HEK293 (cell line): ENCODE data around the gene CMIP.

ENCODE experiments used
- CTCF ChIA-PET: fragments of 350-600 bp; formaldehyde crosslinking; extraction: SDS; loops from one replicate; lab custom pipeline; 2021; ENCODE audit warnings: antibody characterized with exemption; lab: Yijun Ruan, JAX
- POLR2A ChIA-PET: fragments of 300-600 bp; formaldehyde crosslinking; extraction: SDS; loops from one replicate; lab custom pipeline; 2020; ENCODE audit warnings: antibody characterized with exemption, inconsistent platforms; lab: Yijun Ruan, JAX
- H3K27ac ChIP-seq: fragments of 200-500 bp; sonication (Bioruptor generic); 2 replicates; pipeline ENCODE4 v1.5.1; 2014; ENCODE audit warnings: low read depth, low read length, control low read depth, inconsistent platforms; ENCODE audit errors: extremely low read depth
- H3K36me3 ChIP-seq, 2 experiments: fragments of 200-500 bp in 1 of 2; sonication (Bioruptor generic) in 1 of 2; 1 replicate in 1 of 2; 2 replicates in 1 of 2; pipeline ENCODE4 v1.5.1; 2014 to 2017; ENCODE audit warnings: inconsistent platforms in 2 of 2, low read length in 2 of 2; ENCODE audit not compliant: control insufficient read depth in 2 of 2, insufficient read depth in 1 of 2
- H3K4me1 ChIP-seq: fragments of 200-500 bp; sonication (Bioruptor generic); 2 replicates; pipeline ENCODE4 v1.5.1; 2014; ENCODE audit warnings: mild to moderate bottlenecking, low read length, inconsistent platforms; ENCODE audit not compliant: control insufficient read depth, insufficient read depth
- H3K4me3 ChIP-seq: 2 replicates; pipeline ENCODE4 v1.5.1; 2011; ENCODE audit warnings: low read depth, mild to moderate bottlenecking, control low read depth, low read length, moderate library complexity
- H3K9me3 ChIP-seq: fragments of 200-500 bp; sonication (Bioruptor generic); 2 replicates; pipeline ENCODE4 v1.5.1; 2014; ENCODE audit warnings: low read depth, low read length, inconsistent platforms; ENCODE audit not compliant: control insufficient read depth, insufficient read depth
- ATF2 ChIP-seq: fragments of 450-650 bp; formaldehyde crosslinking; IDR thresholded peaks from 2 replicates; pipeline ENCODE4 v1.5.1; 2016; ENCODE audit warnings: missing biosample characterization, missing genetic modification characterization, low read depth
- INSM2 ChIP-seq: fragments of 450-650 bp; formaldehyde crosslinking; IDR thresholded peaks from 2 replicates; pipeline ENCODE4 v1.5.1; 2016; ENCODE audit warnings: missing biosample characterization, missing genetic modification characterization
- KLF1 ChIP-seq: fragments of 450-650 bp; formaldehyde crosslinking; IDR thresholded peaks from 2 replicates; pipeline ENCODE4 v1.5.1; 2016; ENCODE audit warnings: missing biosample characterization, missing genetic modification characterization
- OSR2 ChIP-seq: fragments of 450-650 bp; formaldehyde crosslinking; IDR thresholded peaks from 2 replicates; pipeline ENCODE4 v1.5.1; 2016; ENCODE audit warnings: missing biosample characterization, missing genetic modification characterization
- OVOL3 ChIP-seq: fragments of 450-650 bp; formaldehyde crosslinking; IDR thresholded peaks from 2 replicates; pipeline ENCODE4 v1.5.1; 2016; ENCODE audit warnings: missing biosample characterization, missing genetic modification characterization
- REPIN1 ChIP-seq: fragments of 450-650 bp; formaldehyde crosslinking; IDR thresholded peaks from 2 replicates; pipeline ENCODE4 v1.5.1; 2017; ENCODE audit warnings: missing biosample characterization, missing genetic modification characterization, low read depth
- REST ChIP-seq: fragments of 450-650 bp; formaldehyde crosslinking; IDR thresholded peaks from 2 replicates; pipeline ENCODE4 v1.5.1; 2016; ENCODE audit warnings: missing biosample characterization, missing genetic modification characterization
- SP3 ChIP-seq: fragments of 450-650 bp; formaldehyde crosslinking; IDR thresholded peaks from 2 replicates; pipeline ENCODE4 v1.5.1; 2016; ENCODE audit warnings: missing biosample characterization, missing genetic modification characterization
- ZNF175 ChIP-seq: fragments of 450-650 bp; formaldehyde crosslinking; IDR thresholded peaks from 2 replicates; pipeline ENCODE4 v1.5.1; 2016; ENCODE audit warnings: missing biosample characterization, missing genetic modification characterization
- ZNF280C ChIP-seq: fragments of 450-650 bp; formaldehyde crosslinking; IDR thresholded peaks from 2 replicates; pipeline ENCODE4 v1.5.1; 2016; ENCODE audit warnings: missing biosample characterization, missing genetic modification characterization
- ZNF362 ChIP-seq: fragments of 450-650 bp; formaldehyde crosslinking; IDR thresholded peaks from 2 replicates; pipeline ENCODE4 v1.5.1; 2016; ENCODE audit warnings: missing biosample characterization, missing genetic modification characterization
- ZNF366 ChIP-seq: fragments of 450-650 bp; formaldehyde crosslinking; conservative IDR thresholded peaks from 2 replicates; pipeline ENCODE4 v1.5.1; 2016; ENCODE audit warnings: missing biosample characterization, missing genetic modification characterization
- ZNF391 ChIP-seq: fragments of 450-650 bp; formaldehyde crosslinking; IDR thresholded peaks from 2 replicates; pipeline ENCODE4 v1.5.1; 2016; ENCODE audit warnings: low read depth, missing biosample characterization, missing genetic modification characterization, borderline replicate concordance
- ZNF449 ChIP-seq: fragments of 450-650 bp; formaldehyde crosslinking; IDR thresholded peaks from 2 replicates; pipeline ENCODE4 v1.5.1; 2017; ENCODE audit warnings: missing biosample characterization, mild to moderate bottlenecking, missing genetic modification characterization, moderate library complexity
- ZNF510 ChIP-seq: fragments of 450-650 bp; formaldehyde crosslinking; IDR thresholded peaks from 2 replicates; pipeline ENCODE4 v1.5.1; 2018; ENCODE audit warnings: mild to moderate bottlenecking, missing genetic modification characterization, missing biosample characterization; ENCODE audit not compliant: insufficient replicate concordance
- ZNF530 ChIP-seq: fragments of 450-650 bp; formaldehyde crosslinking; IDR thresholded peaks from 2 replicates; pipeline ENCODE4 v1.5.1; 2016; ENCODE audit warnings: low read depth, missing biosample characterization, missing genetic modification characterization
- ZNF544 ChIP-seq: fragments of 450-650 bp; formaldehyde crosslinking; IDR thresholded peaks from 2 replicates; pipeline ENCODE4 v1.5.0; 2017; ENCODE audit warnings: missing biosample characterization, missing genetic modification characterization
- ZNF549 ChIP-seq: fragments of 450-650 bp; IDR thresholded peaks from 2 replicates; pipeline ENCODE4 v1.5.1; 2018; ENCODE audit warnings: missing biosample characterization, missing genetic modification characterization, mild to moderate bottlenecking, inconsistent platforms, moderate library complexity
- ZNF792 ChIP-seq: fragments of 450-650 bp; formaldehyde crosslinking; IDR thresholded peaks from 2 replicates; pipeline ENCODE4 v1.5.1; 2016; ENCODE audit warnings: missing biosample characterization, missing genetic modification characterization

The CMIP gene

GRCh38 chr16:81571592-81572385, 127.2 kb downstream of the CMIP start:
- Histone ChIP-seq H3K36me3 (no peaks in the 10 kb centered on the region), H3K4me1 (no peaks in the 10 kb centered on the region), H3K4me3 (no peak overlapping the region)
- no peak for TF ChIP-seq SP3 (tag by site-specific recombination)
- TF ChIP-seq ZNF449, result no peak
- TF ChIP-seq ZNF549 (tag by site-specific recombination), result no peak
- TF ChIP-seq ZNF391 (tag by site-specific recombination), result no peak
- TF ChIP-seq ATF2 (tag by site-specific recombination), result no peak
- TF ChIP-seq ZNF530, result no peak
- TF ChIP-seq REPIN1 (tag by site-specific recombination), result no peak
- no peak for TF ChIP-seq ZNF792 (tag by site-specific recombination)
- TF ChIP-seq ZNF280C, result no peak
- TF ChIP-seq, all 188 proteins: peak for 0
- CTCF ChIA-PET, result interaction anchor here (0.7 kb wide), 1 partner anchor 10 kb away, joined by 4 read pairs; no protein-coding TSS in a partner anchor
- Histone ChIP-seq H3K9me3 (no peaks in the 10 kb centered on the region), H3K27ac (no peak overlapping the region)
- POLR2A ChIA-PET, result no interaction called here

- Histone ChIP-seq H3K4me1 (no peaks in the 10 kb centered on the region), H3K4me3 (no peak overlapping the region), H3K9me3 (no peaks in the 10 kb centered on the region), H3K27ac (no peak overlapping the region), H3K36me3 (no peaks in the 10 kb centered on the region)
- ChIA-PET POLR2A (no interaction called here), CTCF (interaction anchor here (0.7 kb wide), 1 partner anchor 9 kb away, joined by 4 read pairs; no protein-coding TSS in a partner anchor)
- no peak for TF ChIP-seq ZNF510 (tag by site-specific recombination)
- no peak for TF ChIP-seq ZNF362 (tag by site-specific recombination)
- no peak for TF ChIP-seq INSM2 (tag by site-specific recombination)
- TF ChIP-seq ZNF530, result no peak
- no peak for TF ChIP-seq ZNF544 (tag by site-specific recombination)
- TF ChIP-seq REST (tag by site-specific recombination), result no peak
- TF ChIP-seq OSR2 (tag by site-specific recombination), result no peak
- no peak for TF ChIP-seq ZNF175 (tag by site-specific recombination)
- TF ChIP-seq KLF1, result no peak
- no peak for TF ChIP-seq ZNF366 (tag by site-specific recombination)
- no peak for TF ChIP-seq OVOL3
Measured at GRCh38 chr16:81572386-81573144, 128.0 kb downstream of the CMIP start.
